NK-92 treated with Interleukin-12 subunit alpha and Interleukin-12 subunit beta, amount 100 ng/mL, for 24 hours (cell line): ENCODE data around the gene TMEM132D.
"Not testable (repeated sequence)": the region's sequence is repeated elsewhere in the genome, so short reads cannot be mapped to it uniquely, and the experiment has no call there.

Experiments
- DNase-seq: peaks from one replicate; lab custom pipeline; 2025; lab: John Stamatoyannopoulos, UW

The TMEM132D gene

DNA sequence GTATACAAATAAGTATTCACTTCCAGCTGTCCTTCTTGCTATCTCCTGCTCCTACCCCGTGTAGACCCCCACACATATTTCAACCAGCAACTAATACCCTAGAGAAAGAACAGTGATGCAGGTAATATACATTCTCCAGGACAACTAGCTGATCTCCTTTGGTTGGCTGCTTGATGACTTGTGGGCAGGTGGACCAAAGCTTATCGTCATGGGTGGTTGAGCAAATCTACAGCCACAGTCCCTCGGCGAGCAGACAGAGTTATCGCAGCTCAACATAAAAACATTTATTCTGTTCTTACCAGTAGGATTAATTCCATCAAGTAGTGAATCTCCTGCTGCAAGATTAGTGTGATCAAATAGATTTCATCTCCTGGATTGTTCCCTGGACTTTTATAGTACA lies 314.3 kb downstream of the TMEM132D start:
- no peak for DNase-seq

DNA sequence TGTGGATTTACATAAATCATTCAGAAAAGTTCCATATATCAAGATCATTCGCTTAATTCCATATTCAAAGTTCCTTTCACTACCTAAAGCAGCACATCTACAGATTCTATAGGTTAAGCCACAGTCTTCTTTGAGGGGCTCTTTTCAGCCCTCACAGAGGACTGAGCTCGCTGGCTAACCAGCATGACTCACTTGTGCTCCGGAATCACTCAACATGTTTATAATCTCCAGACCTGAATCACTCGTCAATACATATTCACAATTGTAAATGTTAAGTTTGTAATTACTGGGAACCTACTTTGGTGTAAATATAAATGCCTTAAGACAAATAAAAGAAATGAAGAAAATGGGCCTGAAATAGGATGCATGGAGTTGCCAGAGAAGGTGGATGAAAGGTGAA lies 315.7 kb downstream of the TMEM132D start:
- DNase-seq, result no peak

DNA sequence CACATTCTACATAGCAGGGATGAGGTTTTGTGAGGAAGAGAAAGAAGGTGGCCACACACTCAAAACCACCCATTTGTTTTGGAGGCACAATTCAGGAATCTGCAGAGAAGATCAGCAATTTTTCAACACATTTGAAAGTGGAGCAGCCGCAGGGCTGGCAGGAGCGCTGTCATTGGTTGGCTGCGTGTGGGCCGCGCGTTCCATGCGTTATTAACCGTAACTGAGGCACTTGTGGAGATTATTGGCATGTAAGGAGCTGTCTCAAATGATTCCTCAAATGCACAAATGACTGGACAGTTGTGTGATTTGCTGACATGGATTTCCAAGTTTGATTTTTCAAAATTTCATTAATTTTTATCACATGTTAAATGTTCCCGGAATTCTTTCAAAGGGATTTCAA lies 318.5 kb downstream of the TMEM132D start:
- DNase-seq, result no peak

DNA sequence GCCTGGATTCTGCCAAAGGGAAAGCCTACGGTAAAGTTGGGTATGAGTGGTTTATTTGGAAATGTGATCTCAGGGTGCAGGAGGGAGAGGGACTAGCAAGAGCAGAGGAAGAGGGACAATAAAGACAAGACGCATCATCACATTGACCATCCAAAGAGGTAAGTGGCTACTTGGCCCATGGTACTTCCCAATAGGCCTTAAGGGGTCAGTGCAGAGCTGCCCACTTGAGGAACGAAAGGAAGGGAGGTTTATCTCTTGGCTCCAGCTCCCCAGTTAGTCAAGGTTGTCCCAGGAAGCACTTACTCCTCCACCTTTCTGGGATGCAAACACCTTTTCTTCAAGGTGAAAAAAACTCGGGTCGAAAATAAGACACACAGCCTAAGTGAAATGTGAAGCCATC lies 323.9 kb downstream of the TMEM132D start:
- DNase-seq, result no peak

DNA sequence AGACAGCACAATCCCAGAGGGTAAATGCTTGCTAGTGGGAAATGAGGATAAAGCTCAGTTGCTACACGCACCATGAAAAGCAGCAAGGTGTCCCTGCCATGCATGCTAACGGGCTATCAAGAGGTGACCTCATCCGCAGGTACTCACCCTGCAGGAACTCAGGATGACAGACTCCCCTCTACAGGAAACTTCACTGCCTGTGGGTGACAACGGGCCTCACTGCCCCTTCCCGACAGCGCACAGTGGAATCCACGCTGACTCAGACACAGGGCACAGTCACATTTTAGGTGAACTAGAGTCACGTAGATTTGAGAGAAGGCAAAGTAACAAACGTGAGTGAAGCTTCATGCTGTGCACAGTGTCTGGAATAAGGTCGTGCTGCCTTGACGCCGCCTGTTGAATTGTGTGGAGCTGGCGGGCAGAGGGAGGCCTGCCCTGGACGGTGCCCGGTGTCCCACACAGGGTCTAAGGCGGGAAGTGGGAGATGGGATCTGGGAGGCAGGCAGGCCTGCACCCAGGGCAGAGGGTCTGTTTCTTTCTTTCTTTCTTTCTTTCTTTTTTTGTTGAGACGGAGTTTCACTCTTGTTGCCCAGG lies 331.8 kb downstream of the TMEM132D start:
- DNase-seq, result no peak

DNA sequence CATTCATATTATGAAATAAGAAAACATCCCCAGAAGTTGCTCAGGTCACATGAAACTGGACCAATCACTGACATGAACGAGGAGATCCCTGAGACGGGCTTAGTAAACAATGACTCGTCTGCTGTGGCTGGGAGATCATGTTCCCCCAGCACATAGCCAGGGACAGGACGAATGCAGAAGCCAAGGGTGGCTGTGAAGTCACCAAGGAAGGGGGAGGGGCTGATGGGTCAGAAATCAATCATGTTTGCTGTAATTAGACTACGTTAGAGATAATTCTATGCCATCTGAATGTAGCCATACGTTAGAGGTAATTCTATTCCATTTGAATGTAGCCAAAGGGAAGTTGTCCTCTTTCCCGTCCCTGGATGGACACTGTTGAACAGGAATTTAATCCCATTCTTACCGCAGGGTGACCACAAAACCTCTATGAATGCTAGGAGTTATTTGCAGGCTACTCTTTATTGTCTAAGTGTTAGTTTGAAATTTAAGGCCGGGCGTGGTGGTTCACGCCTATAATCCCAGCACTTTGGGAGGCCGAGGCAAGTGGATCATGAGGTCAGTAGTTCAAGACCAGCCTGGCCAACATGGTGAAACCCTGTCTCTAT lies 332.9 kb downstream of the TMEM132D start:
- no peak for DNase-seq

DNA sequence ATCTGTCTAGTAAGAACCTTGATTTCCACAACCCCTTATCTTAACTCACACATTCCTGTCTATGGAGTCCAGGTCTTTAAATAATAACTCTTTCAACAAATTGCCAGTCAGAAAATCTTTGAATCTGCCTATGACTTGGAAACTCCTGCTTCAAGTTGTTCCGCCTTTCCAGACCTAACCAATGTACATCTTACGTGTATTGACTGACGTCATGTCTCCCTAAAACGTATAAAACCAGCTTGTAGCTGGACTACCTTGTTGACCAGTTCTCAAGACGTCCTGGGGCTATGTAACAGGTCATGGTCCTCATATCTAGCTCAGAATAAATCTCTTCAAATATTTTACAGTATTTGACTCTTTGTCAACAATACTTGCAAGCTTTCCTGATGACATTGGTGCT lies 337.0 kb downstream of the TMEM132D start:
- no peak for DNase-seq

DNA sequence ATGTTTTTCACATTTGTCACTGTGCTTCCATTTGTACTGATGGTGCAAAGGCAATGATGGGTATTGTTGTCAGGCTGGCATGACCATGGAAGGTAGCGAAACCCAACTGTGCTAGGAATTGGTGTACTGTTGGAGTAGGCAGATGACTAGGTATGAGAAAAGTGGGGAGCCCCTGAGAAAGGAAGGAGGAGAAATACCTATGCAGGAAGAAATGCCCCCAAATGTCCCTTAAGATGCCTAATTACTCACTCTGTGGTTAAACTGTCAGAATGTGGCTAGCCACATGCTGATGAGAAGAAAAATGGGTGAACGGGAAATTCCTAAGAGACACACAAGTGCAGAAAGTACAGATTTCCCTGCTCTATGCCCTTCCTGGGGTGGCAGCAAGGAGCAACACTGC lies 339.1 kb downstream of the TMEM132D start:
- DNase-seq, result no peak

DNA sequence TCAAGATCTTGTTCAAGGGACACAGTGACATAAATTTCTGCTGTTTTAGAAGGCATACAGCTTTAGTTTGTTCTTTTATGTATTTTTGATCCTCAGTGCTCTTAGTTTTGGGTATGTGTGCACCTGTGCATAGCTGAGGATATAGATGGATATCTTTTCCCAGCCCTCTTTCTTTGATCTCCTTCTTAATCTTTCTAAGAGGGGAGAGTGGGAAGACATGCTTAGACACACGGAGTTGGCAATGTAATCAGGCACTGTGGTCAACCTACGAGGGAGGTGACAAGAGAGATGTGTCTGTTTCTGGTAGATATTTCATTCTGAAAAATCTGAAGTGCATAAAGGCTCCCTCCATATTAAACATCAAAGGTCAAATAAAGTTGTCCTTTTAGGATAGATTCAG lies 340.6 kb downstream of the TMEM132D start:
- no peak for DNase-seq

DNA sequence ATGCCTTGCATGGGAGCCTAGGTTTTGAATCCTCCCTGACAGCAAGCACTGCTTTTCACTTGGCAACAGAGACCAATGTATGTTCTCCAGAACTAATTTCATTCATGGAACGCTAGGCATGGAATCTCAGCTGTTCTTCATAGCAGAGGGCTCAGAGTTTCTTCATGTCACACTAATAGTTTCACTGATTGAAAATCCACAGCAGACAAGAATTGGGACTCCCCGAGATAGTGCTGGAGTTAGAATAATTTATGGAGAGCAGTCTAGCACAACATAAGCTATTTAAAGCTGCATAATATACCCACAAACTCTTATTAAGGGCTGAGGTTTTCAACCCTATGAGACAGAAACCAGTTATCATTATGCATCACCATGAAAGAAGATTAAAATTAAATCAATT lies 342.5 kb downstream of the TMEM132D start:
- DNase-seq, result no peak

DNA sequence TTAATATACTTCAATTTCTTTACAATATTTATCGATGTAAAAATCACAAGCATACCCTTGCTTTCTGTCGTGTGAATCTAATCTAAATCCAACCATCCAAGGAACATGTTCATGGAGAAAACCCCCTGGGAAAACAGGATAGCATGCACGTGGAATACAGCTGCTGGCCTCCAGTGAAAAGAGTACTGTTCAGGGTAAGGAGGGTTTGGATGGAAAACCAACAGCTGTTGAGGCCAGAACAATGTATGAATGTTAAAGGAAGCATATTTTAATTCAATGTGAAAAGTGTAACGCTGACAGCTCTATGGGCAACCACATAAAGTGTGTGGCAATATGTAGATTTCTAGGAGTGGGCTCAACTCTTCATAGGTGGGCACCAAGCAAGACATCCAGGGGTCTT lies 344.0 kb downstream of the TMEM132D start:
- DNase-seq, result no peak

DNA sequence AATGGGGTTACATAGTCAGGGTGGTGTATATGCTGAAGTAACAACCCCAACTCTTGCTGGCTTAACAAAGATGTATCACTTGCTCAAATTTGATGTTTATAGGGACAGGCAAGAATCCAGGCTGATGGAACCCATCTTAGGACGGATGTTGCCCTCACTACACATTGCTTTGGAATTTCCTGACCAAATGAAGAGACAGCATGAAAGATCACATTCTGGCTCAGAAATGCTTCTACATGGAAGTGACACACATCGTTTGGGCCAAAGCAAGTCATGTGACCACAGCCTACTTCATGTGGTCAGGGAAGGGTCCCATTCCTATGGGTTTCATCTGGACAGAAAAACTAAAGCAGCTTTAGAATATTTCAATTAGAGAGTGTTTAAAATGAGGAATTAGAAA lies 345.8 kb downstream of the TMEM132D start:
- no peak for DNase-seq

DNA sequence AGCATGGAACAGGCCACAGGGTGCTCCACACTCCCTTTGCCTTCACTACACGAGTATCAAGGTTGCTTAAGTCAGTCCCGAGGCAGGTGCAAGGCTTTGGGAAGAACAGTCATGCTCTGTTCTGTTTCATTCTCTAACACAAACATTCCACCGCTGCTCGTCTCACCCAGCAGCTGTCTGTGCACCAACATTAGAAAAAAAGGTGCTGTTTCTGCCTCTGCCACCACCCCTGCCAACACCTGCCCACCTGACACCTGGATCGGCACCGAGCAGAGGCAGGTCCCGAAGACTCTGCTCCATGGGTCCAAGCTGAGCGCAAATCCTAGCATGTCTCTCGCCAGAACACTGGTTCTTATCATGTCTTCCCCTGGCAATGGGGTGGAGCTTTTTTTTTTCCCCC lies 347.7 kb downstream of the TMEM132D start:
- no peak for DNase-seq

DNA sequence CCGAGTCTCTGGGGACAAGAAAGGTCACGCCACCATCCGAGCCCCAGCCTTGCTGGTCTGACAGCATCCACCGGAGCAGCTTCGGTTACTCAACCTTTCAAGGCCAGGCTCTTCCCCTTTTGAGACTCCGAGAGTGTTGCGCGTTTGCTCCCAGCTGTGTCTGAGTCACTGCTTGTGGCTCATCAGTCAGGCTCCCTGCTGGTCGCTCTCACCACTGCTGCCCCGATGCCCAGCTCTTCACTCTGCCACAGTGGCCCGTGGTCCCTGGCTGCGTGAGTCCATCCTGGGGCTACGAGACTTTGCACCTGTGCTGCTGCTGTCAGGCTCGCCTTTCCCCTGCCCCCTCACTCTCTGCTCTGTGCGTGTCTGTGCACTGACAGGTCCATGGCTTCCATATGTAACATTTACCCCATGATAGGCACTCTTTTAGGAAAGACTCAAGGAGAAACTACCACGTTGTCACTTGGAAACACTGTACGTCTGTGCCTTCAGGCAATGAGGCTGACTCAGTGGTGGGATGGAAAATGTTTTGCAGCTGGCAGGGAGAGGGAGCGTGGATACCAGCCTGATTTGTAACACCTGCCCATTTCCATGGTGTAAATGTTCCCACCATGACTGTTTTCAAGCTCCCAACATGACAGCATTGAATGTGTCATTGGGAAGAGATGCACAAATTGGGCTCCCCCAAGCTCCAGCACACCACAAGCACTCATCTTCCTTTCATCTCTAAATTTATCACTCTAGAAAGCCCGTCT lies 350.7 kb downstream of the TMEM132D start:
- DNase-seq, result no peak

DNA sequence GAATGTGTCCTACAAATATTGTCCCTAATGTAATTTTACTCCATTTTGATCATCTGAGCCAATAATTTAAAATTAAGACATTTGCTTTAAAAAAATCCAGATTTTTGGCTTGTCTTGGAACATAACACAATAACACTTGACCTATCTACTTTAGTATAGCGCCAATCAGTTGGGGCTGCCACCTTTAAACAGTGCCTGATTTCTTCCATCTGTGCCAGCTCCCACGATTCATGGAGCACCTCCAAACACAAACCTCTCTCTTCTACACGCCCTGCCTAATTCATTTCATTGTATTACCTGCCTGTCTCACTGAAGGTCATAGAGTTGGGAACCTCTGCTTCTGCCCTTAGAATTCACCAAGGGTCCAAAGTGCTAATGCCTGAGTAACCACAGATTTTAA lies 352.4 kb downstream of the TMEM132D start:
- no peak for DNase-seq

DNA sequence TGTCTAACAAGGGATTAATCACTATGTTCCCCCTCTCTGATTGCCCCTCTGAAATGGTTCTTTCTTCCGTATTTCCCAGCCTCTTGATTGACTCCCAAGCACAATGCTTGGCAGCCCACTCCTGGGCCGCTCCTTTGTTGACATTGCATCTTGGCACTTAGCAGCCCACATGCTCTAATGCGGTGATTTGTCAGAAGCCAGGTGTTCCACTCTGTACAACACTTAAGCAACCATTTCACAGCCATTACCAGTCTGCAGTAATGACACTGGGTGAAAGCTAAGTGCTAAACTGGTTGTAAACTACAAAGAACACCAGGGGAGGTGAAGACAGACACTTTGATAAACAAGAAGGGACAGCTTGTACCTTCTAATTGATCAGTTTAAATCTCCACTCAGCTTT lies 353.5 kb downstream of the TMEM132D start:
- no peak for DNase-seq

DNA sequence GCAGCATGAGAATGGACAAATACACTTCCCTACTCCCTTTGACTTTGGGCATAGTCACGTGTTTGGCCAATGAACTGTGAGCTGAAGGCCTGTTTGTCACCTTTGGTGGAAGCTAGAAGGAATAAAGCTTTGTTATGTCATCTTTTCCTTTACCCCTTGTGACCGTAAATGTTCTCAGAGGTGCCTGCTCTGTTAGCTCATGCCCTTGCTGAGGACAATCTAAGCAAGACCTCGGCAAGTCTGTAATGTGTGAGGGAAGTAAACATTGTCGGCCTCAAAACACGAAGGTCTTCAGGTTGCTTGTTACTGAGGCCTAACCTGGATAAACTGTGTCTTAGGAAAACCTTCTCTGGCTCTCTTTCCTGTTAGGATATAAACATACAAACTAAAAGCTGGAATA lies 354.2 kb downstream of the TMEM132D start:
- no peak for DNase-seq

DNA sequence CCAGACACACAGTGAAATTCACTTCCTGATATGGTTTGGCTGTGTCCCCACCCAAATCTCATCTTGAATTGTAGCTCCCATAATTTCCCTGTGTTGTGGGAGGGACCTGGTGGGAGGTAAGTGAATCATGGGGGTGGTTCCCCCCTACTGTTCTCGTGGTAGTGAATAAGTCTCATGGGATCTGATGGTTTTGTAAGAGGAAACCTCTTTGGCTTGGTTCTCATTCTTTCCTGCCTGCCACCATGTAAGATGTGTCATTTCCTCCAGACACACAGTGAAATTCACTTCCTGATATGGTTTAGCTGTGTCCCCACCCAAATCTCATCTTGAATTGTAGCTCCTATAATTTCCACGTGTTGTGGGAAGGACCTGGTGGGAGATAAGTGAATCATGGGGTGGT lies 354.8 kb downstream of the TMEM132D start:
- not testable (repeated sequence) for DNase-seq

DNA sequence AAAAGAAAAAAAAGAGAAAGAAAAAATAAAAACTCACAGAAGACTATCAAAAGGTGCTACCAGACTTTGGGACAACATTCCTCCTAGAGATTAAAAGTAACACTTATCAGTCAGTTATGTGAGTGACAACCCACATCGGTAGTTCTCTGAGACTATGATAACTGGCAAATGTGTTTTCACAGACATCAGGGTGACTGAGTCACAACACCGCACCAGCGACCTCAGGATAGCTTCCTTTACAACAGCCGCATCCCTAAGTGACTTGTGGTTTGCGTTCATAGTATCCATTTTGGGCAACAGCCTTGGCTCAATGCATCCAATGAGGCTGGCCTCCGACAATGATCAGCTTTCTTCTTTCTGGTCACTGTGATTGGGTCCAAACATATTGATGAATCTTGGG lies 359.1 kb downstream of the TMEM132D start:
- no peak for DNase-seq

DNA sequence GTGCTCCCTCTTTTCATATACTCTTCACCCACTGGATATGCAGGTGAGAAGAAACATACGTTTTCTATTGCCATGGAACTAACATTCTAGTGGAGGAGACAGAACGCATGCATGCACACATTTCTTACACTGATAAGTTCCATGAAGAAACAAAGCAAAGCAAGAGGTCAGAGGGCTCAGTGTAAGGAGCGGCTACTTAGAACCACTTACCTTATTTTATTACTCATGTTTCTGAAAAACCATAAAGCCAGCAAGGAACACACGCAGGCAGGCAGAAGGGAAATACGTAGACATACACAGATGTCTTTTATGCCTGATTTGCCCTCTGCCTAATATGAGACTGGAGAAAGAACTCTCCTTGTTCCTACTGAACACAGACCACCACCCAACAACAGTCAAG lies 362.9 kb downstream of the TMEM132D start:
- no peak for DNase-seq

DNA sequence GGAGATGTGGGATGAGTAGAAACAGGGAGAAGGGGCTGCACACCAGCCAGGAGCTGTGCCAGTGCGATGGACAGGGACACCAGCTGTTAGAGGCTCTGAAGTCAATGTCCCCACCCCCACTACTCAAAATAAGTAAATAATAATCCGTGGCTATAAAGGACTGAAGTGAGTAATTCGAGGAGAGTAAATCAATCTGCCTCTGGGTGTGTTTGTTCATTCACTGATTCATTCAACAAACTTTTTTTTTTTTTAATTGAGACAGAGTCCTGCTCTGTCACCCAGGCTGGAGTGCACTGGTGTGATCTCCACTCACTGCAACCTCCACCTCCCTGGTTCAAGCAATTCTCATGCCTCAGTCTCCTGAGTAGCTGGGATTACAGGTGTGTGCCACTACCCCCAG lies 363.6 kb downstream of the TMEM132D start:
- no peak for DNase-seq

DNA sequence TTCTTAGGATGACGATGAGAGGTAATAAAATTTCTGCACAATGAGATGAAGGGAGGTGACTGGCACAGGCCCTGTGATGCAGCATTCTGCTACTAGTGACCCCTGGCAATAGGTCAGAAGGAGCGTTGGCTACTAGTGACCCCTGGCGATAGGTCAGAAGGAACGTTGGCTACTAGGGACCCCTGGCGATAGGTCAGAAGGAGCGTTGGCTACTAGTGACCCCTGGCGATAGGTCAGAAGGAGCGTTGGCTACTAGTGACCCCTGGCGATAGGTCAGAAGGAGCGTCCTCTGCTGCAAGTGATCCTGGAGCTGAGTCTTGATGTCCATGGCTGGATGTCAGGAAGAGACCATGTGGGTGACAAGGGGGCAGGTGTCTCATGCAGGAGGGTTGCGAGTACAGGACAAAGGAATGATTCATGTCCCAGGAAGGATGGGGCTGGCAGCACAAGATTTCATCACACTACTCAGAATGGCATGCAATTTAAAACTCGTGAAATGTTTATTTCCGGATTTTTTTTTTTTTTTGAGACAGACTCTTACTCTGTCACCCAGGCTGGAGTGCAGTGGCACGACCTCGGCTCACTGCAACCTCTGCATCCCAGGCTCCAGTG lies 365.0 kb downstream of the TMEM132D start:
- DNase-seq, result not testable (repeated sequence)

DNA sequence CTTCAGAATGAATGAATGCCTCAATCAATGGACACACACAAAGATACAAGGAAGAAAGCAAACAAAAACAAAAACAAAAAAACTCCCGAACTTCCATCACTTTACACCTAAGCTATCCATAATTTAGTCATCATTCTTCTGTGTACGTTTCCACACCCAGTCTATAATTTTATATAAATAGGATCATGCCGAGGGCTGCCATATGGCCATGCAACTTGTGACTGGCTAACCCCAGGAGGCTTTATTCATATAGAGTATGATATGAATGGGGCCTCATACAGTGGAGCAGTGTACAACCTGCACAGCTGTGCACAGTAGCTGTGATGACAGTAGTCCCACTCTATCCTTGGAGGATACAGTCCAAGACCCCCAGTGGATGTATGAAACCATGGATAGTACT lies 365.7 kb downstream of the TMEM132D start:
- no peak for DNase-seq
